Esophagus squamous epithelium (tissue), 4 donors: ENCODE data around the gene STXBP3.

Source experiments
- POLR2A ChIP-seq, 4 donors: fragments of 450-650 bp; IDR thresholded peaks; one replicate each; pipeline ENCODE4 v1.6.1; 2017; ENCODE audit warnings: antibody characterized with exemption in 4 of 4, mild to moderate bottlenecking in 4 of 4, moderate library complexity in 3 of 4
- TF ChIP-seq, protein P1 (sequence below), 6 experiments: fragments of 450-650 bp in 4 of 6; fragments of 200-600 bp in 2 of 6; sonication (generic) in 2 of 6; IDR thresholded peaks; one replicate each; pipeline ENCODE4 v1.5.1; 2016 to 2019; ENCODE audit warnings: antibody characterized with exemption in 6 of 6, mild to moderate bottlenecking in 4 of 6, moderate library complexity in 4 of 6

DNA sequence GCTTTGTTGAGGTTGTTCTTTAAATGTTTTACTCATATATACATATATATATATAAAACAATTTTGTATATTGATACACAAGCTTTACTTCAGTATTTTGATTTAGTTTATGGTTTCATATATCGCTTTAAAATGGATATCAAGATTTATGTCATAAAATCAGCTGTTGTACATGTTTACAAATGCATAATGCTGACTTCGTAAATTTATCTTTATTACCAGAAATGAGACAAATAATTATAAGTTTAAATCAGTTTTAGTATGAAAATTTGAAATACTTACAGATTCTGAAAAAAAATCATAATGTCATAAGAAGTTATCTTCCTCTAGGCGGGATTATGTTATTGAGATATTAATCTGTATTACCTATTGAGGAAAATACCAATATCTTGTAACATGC lies 6.9 kb downstream of the STXBP3 start:
- TF ChIP-seq, protein P1, sequence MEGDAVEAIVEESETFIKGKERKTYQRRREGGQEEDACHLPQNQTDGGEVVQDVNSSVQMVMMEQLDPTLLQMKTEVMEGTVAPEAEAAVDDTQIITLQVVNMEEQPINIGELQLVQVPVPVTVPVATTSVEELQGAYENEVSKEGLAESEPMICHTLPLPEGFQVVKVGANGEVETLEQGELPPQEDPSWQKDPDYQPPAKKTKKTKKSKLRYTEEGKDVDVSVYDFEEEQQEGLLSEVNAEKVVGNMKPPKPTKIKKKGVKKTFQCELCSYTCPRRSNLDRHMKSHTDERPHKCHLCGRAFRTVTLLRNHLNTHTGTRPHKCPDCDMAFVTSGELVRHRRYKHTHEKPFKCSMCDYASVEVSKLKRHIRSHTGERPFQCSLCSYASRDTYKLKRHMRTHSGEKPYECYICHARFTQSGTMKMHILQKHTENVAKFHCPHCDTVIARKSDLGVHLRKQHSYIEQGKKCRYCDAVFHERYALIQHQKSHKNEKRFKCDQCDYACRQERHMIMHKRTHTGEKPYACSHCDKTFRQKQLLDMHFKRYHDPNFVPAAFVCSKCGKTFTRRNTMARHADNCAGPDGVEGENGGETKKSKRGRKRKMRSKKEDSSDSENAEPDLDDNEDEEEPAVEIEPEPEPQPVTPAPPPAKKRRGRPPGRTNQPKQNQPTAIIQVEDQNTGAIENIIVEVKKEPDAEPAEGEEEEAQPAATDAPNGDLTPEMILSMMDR (IDR thresholded peaks at IDR 0.05) = no peak
- no peak for TF ChIP-seq POLR2A (IDR thresholded peaks at IDR 0.05)
